ENCODE measurements around the gene PARD3. TPM values are rescaled to one million over a fixed set of nuclear protein-coding genes. Genes with fewer than 3 reads are reported as not detected.

PARD3 gene
- total RNA-seq, 1 experiment from 2014 or later, result 61.9 TPM

- in situ Hi-C loops (cut with HindIII; ENCODE audit: low sequenced_read_pairs), result no loop called here
- DNase-seq (ENCODE audit: low spot score), result no peak
These were observed 335.4 kb downstream of the PARD3 start for GRCh38 chr10:34479520-34480179.

- in situ Hi-C loops (cut with HindIII; ENCODE audit: low sequenced_read_pairs), result no loop called here
- no peak for DNase-seq (ENCODE audit: low spot score)
These were observed 337.8 kb downstream of the PARD3 start for GRCh38 chr10:34477249-34477648.

DNA sequence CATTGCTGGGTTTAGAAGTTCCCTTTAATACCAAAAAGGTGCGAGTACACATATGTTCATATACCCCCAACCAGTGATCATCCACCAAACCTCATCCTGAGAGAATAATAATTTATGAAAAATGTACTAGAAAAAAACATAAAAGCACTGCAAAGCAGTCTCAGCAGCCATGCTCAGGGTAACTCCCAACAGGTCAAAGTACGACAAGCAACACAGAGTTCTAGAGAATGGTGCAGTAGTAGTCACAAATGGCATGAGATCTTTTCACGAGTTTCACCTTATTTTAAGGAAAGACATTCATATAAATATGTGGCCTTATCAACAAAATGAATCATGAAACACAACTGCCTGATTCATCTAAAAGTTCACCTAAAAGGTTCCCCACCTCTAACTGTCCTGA, 338.5 kb downstream of the PARD3 start:
- in situ Hi-C loops (cut with HindIII; ENCODE audit: low sequenced_read_pairs), result no loop called here

GRCh38 chr10:34475786-34476185, 339.3 kb downstream of the PARD3 start:
- in situ Hi-C loops (cut with HindIII; ENCODE audit: low sequenced_read_pairs), result no loop called here
- DNase-seq (ENCODE audit: low spot score), result no peak

More for the DNA sequence above, 338.5 kb downstream of the PARD3 start:
- no peak for DNase-seq (ENCODE audit: low spot score)

GRCh38 chr10:34475274-34475646, 339.8 kb downstream of the PARD3 start:
- no peak for DNase-seq (ENCODE audit: low spot score)
- in situ Hi-C loops (cut with HindIII; ENCODE audit: low sequenced_read_pairs), result no loop called here

GRCh38 chr10:34474555-34475273, 340.4 kb downstream of the PARD3 start:
- DNase-seq (ENCODE audit: low spot score), result no peak
- in situ Hi-C loops (cut with HindIII; ENCODE audit: low sequenced_read_pairs), result no loop called here

- in situ Hi-C loops (cut with HindIII; ENCODE audit: low sequenced_read_pairs), result no loop called here
- DNase-seq (ENCODE audit: low spot score), result no peak
These were observed 341.1 kb downstream of the PARD3 start for GRCh38 chr10:34474009-34474376.

- in situ Hi-C loops (cut with HindIII; ENCODE audit: low sequenced_read_pairs), result no loop called here
- DNase-seq (ENCODE audit: low spot score), result no peak
These were observed 341.7 kb downstream of the PARD3 start for GRCh38 chr10:34473174-34474008.

DNA sequence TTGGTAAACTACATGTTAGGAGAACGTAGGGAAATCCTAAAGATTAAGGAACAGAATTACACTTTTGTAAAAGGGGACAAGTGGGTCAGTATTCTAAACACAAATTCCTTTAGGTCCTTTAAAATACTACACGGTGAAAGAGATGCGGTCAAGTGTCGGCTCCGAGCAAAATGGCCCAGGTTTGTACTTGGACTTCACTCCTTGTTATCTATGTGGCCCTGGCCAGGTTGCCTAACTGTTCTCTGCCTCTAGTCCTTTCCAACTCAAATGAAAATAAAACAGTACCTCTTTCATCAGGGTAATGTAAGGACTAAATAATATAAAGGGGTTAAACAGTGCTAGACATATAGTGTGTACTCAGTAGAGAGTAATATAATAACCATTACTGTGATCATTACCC, 344.8 kb downstream of the PARD3 start:
- in situ Hi-C loops (cut with HindIII; ENCODE audit: low sequenced_read_pairs), result no loop called here
- DNase-seq (ENCODE audit: low spot score), result no peak

DNA sequence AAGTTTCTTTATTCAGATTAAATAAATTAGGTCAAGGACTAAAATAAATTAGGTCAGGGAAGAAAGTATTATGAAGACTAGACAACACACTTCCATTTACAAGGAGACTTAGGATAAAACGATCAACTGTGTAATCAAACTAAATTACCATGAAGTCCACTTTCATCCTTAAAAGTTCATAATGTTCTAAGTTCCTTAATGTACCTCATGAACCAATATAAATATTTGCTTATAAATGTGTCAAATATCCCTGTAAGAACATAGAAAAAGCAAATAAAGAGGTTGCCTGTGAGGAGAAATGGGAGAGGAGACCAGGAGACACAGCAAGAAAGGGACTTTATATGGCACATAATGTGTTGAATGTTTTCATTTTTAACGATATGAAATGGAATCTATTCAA, 345.6 kb downstream of the PARD3 start:
- DNase-seq (ENCODE audit: low spot score), result no peak
- in situ Hi-C loops (cut with HindIII; ENCODE audit: low sequenced_read_pairs), result no loop called here

DNA sequence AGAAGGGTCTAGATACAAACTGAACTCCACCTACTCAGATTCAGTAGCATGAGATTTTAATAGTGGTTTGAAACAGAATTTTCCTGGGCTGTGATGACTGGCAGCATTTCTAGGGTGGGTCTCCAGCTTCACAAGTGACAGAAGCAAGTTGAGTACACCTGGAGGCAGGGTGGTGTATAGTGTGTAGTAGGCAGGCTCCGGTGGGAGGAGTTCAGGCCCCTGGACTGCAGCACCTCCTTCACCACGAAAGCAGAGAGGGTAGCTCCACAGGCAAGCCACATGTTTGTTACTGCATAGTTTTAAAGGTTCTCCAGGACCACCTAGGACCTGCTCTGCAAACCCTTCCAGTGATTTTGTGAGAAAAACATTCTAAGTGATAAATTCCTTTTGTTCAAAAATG, 347.2 kb downstream of the PARD3 start:
- in situ Hi-C loops (cut with HindIII; ENCODE audit: low sequenced_read_pairs), result no loop called here
- DNase-seq (ENCODE audit: low spot score), result no peak

DNA sequence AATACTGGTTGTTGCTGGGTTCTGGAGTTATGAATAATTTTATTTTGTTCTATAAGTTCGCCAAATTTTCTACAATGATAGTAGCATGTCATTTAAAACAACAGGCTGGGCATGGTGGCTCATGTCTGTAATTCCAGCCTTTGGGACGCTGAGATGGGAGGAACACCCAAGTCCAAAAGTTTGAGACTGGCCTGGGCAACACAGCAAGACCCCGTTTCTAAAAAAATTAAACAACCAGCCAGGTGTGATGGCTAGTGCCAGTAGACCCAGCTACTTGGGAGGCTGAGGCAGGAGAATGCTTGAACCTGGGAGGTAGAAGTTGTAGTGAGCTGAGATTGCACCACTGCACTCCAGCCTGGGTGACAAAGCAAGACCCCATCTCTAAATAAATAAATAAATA, 347.7 kb downstream of the PARD3 start:
- DNase-seq (ENCODE audit: low spot score), result no peak
- in situ Hi-C loops (cut with HindIII; ENCODE audit: low sequenced_read_pairs), result no loop called here

DNA sequence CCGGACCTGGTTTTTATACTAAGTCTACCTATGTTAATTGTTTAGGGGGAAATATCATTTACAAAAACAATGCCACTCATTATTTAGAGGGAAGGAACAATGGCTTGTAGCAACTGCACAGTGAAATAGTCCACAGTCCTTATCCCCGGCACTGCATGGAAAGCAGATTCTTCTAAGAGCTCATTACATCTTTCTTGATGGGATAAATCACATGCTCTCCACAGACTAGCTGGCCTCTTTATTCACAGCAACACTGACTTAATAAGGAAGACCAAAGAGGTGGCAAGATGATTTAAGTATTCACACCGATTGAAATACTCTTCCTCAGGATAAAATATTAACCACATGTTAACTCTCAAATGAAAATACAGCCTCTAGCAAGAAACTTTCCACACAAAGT, 349.4 kb downstream of the PARD3 start:
- in situ Hi-C loops (cut with HindIII; ENCODE audit: low sequenced_read_pairs), result no loop called here
- DNase-seq (ENCODE audit: low spot score), result no peak

DNA sequence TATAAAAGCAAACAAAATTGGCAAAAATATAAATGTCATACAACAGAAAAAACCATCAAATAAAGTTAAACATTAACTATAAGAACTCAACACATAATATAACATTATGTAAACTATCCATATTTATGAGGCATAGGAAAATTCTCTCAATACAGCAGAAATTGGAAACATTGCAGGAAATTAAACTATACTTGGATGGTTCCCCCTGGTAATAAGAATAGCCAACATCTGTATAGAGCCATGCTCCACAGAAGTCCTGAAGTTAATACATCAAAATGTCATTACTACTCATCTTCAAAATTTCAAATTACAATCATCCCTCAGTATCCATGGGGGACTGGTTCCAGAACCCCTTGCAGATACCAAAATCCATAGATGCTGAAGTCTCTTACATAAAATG, 350.5 kb downstream of the PARD3 start:
- DNase-seq (ENCODE audit: low spot score), result no peak
- in situ Hi-C loops (cut with HindIII; ENCODE audit: low sequenced_read_pairs), result no loop called here

GRCh38 chr10:34464000-34464399, 351.1 kb downstream of the PARD3 start:
- in situ Hi-C loops (cut with HindIII; ENCODE audit: low sequenced_read_pairs), result no loop called here
- DNase-seq (ENCODE audit: low spot score), result no peak

DNA sequence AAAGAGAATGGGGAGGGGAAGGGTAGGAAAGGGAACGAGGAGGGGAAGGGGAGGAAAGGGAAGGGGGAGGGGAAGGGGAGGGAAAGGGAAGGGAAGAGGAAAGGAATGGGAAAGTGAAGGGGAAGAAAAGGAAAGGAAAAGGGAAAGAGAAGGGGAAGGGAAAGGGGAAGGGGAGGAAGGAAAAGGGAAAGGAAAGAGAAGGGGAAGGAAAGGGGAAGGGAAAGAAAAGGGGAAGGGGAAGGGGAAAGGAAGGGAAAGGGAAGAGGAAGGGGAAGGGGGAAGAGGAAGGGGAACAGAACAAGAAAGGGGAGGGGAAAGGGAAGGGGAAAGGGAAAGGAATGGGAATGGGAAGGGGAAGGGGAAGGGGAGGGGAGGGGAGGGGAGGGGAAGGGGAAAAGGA, 352.1 kb downstream of the PARD3 start:
- in situ Hi-C loops (cut with HindIII; ENCODE audit: low sequenced_read_pairs), result no loop called here
- DNase-seq (ENCODE audit: low spot score), result no peak

DNA sequence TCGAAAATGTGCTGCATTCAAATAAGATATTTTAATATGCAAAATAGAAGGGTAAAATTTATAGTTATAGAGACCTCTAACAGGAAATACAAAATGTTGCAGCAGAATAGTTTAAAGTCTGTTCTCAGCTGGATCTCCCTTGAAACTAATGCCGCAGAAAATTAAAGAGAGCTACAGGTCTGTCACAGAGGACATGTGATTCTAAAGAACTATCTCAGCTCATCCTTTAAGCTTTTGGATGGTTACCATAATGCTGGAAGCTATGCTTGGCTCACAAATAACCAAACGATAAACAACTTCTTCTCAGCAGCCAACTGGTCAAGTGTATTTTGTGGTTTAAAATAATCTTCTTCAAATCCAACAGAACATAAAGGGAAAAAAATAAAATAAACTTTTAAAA, 353.0 kb downstream of the PARD3 start:
- in situ Hi-C loops (cut with HindIII; ENCODE audit: low sequenced_read_pairs), result no loop called here
- DNase-seq (ENCODE audit: low spot score), result no peak

GRCh38 chr10:34454590-34455261, 360.4 kb downstream of the PARD3 start:
- in situ Hi-C loops (cut with HindIII; ENCODE audit: low sequenced_read_pairs), result no loop called here
- DNase-seq (ENCODE audit: low spot score), result no peak

DNA sequence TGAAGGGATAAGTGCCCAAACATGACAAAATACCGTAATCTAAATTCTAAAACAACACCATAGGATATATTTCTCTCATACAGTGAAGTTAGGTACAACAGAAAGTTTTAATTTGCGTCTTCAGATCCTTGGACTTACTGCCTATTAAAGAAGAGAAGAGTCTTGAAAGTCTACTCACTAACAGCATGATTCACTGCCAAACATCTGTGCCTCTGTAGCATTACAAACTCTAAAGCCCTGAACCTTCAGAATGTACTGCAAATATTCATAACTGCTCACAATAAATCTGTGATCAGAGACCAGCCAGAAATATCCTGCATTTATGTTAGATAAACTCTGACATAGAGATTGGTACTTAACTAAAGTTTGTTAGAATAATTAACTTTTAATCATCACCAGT, 365.3 kb downstream of the PARD3 start:
- in situ Hi-C loops (cut with HindIII; ENCODE audit: low sequenced_read_pairs), result no loop called here
- no peak for DNase-seq (ENCODE audit: low spot score)

- in situ Hi-C loops (cut with HindIII; ENCODE audit: low sequenced_read_pairs), result no loop called here
- no peak for DNase-seq (ENCODE audit: low spot score)
These were observed 369.0 kb downstream of the PARD3 start for GRCh38 chr10:34446049-34446448.

Data from G401 (cell line).